ENCODE results near the gene GBGT1. TPM values are rescaled to one million over a fixed set of nuclear protein-coding genes. Genes with fewer than 3 reads are reported as not detected.

The GBGT1 gene
- total RNA-seq, 1 experiment from 2014 or later: 0.14 TPM

GRCh38 chr9:133180953-133181352 is 17.2 kb upstream of the GBGT1 start:
- DNase-seq: no peak
- Histone ChIP-seq H3K9me3 (no peaks in the 10 kb centered on the region), H3K4me1 (peaks cover 3% of the 10 kb centered on the region; the same call in 1 of the 2 replicates), H3K27me3 (replicated peaks; ENCODE audit: control insufficient read depth, insufficient read depth, low read length) (no peaks in the 10 kb centered on the region), H3K36me3 (ENCODE audit: control insufficient read depth, insufficient read depth, low read length) (no peaks in the 10 kb centered on the region), H3K4me3 (ENCODE audit: low read depth, low read length) (no peak overlapping the region)
- ChIA-PET CTCF (interaction anchor here (0.6 to 1.2 kb wide), 3 partner anchors 32 to 306 kb away, joined by 3 to 5 read pairs (median 3); partner anchors contain the start of genes SURF1 and SURF2), POLR2A (no interaction called here)
- Mint-ChIP-seq H3K27ac (ENCODE audit: unreplicated experiment) (no peak overlapping the region), H3K4me1 (ENCODE audit: low read depth, unreplicated experiment) (no peaks in the 10 kb centered on the region), H3K4me3 (ENCODE audit: unreplicated experiment) (no peak overlapping the region), H3K36me3 (ENCODE audit: insufficient read depth, unreplicated experiment) (no peaks in the 10 kb centered on the region), H3K9me3 (ENCODE audit: unreplicated experiment) (no peaks in the 10 kb centered on the region), H3K27me3 (ENCODE audit: insufficient read depth, unreplicated experiment) (peaks cover 9% of the 10 kb centered on the region)
- BruUV-seq (replicated peaks): no TSS peak
- TF ChIP-seq, protein P1, sequence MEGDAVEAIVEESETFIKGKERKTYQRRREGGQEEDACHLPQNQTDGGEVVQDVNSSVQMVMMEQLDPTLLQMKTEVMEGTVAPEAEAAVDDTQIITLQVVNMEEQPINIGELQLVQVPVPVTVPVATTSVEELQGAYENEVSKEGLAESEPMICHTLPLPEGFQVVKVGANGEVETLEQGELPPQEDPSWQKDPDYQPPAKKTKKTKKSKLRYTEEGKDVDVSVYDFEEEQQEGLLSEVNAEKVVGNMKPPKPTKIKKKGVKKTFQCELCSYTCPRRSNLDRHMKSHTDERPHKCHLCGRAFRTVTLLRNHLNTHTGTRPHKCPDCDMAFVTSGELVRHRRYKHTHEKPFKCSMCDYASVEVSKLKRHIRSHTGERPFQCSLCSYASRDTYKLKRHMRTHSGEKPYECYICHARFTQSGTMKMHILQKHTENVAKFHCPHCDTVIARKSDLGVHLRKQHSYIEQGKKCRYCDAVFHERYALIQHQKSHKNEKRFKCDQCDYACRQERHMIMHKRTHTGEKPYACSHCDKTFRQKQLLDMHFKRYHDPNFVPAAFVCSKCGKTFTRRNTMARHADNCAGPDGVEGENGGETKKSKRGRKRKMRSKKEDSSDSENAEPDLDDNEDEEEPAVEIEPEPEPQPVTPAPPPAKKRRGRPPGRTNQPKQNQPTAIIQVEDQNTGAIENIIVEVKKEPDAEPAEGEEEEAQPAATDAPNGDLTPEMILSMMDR (IDR thresholded peaks at IDR 0.05; ENCODE audit: insufficient read depth in 1 of 2, low read depth in 1 of 2, low read length in 1 of 2, severe bottlenecking in 1 of 2, unreplicated experiment in 1 of 2): no peak
- intact Hi-C loops (cut with micrococcal nuclease; ENCODE audit: unreplicated experiment): no loop called here

DNA sequence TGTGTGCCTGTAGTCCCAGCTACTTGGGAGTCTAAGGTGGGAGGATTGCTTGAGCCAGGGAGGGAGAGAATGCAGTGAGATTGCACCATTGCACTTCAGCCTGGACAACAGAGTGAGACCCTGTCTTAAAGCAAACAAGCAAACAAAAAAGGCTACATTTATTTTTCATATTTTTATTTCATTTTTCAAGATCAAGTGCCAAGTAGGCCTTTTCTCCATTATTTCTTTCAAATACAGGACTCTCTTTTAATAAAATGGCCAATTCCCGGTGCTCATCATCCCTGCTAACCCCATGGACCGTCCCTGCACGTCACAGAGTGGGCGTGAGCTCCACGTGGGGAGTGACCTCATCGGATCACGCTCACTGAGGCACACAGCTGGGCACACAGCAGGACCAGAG is 9.3 kb upstream of the GBGT1 start:
- DNase-seq: no peak
- intact Hi-C loops (cut with micrococcal nuclease; ENCODE audit: unreplicated experiment): no loop called here
- no peaks in the 10 kb centered on the region for H3K9me3 ChIP-seq
- no peaks in the 10 kb centered on the region for H3K36me3 ChIP-seq (ENCODE audit: control insufficient read depth, insufficient read depth, low read length)
- H3K27ac Mint-ChIP-seq (ENCODE audit: unreplicated experiment): no peak overlapping the region
- peaks cover 12% of the 10 kb centered on the region for H3K4me1 ChIP-seq
- H3K27me3 Mint-ChIP-seq (ENCODE audit: insufficient read depth, unreplicated experiment): peaks cover 3% of the 10 kb centered on the region
- no peaks in the 10 kb centered on the region for H3K9me3 Mint-ChIP-seq (ENCODE audit: unreplicated experiment)
- H3K27me3 ChIP-seq (replicated peaks; ENCODE audit: control insufficient read depth, insufficient read depth, low read length): no peaks in the 10 kb centered on the region
- ChIA-PET POLR2A (no interaction called here), CTCF (no interaction called here)
- TF ChIP-seq, protein P1 (IDR thresholded peaks at IDR 0.05; ENCODE audit: insufficient read depth in 1 of 2, low read depth in 1 of 2, low read length in 1 of 2, severe bottlenecking in 1 of 2, unreplicated experiment in 1 of 2): no peak
- no TSS peak for BruUV-seq (replicated peaks)
- no peak overlapping the region for H3K4me3 Mint-ChIP-seq (ENCODE audit: unreplicated experiment)
- no peaks in the 10 kb centered on the region for H3K36me3 Mint-ChIP-seq (ENCODE audit: insufficient read depth, unreplicated experiment)
- peaks cover 11% of the 10 kb centered on the region for H3K4me1 Mint-ChIP-seq (ENCODE audit: low read depth, unreplicated experiment)
- no peak overlapping the region for H3K4me3 ChIP-seq (ENCODE audit: low read depth, low read length)

GRCh38 chr9:133171161-133171961 is 7.6 kb upstream of the GBGT1 start:
- H3K36me3 ChIP-seq (ENCODE audit: control insufficient read depth, insufficient read depth, low read length): no peaks in the 10 kb centered on the region
- ChIA-PET POLR2A (interaction anchor here (1.0 kb wide), 1 partner anchor 22 kb away, joined by 4 read pairs; no protein-coding TSS in a partner anchor), CTCF (no interaction called here)
- TF ChIP-seq, protein P1 (IDR thresholded peaks at IDR 0.05; ENCODE audit: insufficient read depth in 1 of 2, low read depth in 1 of 2, low read length in 1 of 2, severe bottlenecking in 1 of 2, unreplicated experiment in 1 of 2): no peak
- no TSS peak for BruUV-seq (replicated peaks)
- Mint-ChIP-seq H3K9me3 (ENCODE audit: unreplicated experiment) (no peaks in the 10 kb centered on the region), H3K4me3 (ENCODE audit: unreplicated experiment) (no peak overlapping the region), H3K4me1 (ENCODE audit: low read depth, unreplicated experiment) (peaks cover 12% of the 10 kb centered on the region), H3K36me3 (ENCODE audit: insufficient read depth, unreplicated experiment) (no peaks in the 10 kb centered on the region), H3K27ac (ENCODE audit: unreplicated experiment) (no peak overlapping the region), H3K27me3 (ENCODE audit: insufficient read depth, unreplicated experiment) (peaks cover 3% of the 10 kb centered on the region)
- no peak overlapping the region for H3K4me3 ChIP-seq (ENCODE audit: low read depth, low read length)
- no peak for DNase-seq
- peaks cover 12% of the 10 kb centered on the region for H3K4me1 ChIP-seq
- no peaks in the 10 kb centered on the region for H3K9me3 ChIP-seq
- intact Hi-C loops (cut with micrococcal nuclease; ENCODE audit: unreplicated experiment): no loop called here
- no peaks in the 10 kb centered on the region for H3K27me3 ChIP-seq (replicated peaks; ENCODE audit: control insufficient read depth, insufficient read depth, low read length)
